Inflammatory macrophage treated with lipopolysaccharide for 4 hours (primary cell): ENCODE data around the gene SEM1.
"Not testable (repeated sequence)": the region's sequence is repeated elsewhere in the genome, so short reads cannot be mapped to it uniquely, and the experiment has no call there.

Experiments used
- DNase-seq: peaks from one replicate; pipeline ENCODE4 v3.0.0-alpha.2; 2020

The SEM1 gene

DNA sequence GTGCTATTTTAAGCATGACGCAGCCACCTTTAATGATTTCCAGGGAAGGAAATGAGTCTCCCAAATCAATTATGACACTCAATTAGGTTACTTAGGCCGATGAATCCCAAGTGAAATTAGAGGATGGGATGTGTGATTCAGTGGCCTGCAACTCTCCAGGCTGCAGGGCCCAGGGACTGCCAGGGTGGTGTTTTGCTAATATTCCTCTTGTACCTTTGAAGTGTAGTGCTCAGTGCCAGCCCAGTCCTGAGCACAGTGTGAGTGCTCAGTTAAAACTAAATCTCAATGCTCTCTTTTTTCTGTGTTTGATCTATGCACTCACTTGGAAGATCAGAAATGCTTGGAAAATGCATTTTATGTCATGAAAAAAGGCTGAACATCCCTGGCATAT, 51.6 kb downstream of the SEM1 start:
- no peak for DNase-seq

DNA sequence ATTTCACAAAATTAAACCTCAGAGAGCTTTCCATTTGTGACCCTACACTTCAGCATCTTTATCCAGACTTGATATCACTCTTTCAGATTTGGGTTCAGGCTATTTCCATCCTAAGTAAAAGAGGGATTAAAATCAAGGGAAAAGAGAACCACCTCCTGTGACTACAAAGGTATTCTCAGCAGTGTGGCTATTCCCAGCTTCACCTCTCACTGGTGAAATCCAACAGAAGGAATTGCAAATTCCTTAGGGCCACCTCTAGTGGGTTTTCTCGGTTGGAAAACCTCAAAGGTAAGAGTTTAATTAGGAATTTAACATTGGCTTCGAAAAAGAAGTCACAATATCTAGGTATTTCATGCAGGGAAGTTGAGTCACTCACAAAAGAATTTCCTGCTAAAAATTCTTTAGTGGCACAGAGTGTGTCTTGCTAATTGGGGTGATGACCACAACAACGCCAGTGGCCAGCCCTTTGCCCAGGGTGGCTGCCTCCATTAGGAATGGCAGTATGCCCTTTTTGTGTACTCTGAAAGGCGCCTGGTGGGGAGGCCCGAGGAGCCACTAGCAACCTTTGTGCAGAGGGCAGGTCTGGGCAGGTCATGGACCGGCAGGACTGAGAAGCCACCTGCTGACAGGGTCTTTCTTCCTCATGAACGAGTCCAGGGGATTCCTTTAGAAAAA, 52.2 kb downstream of the SEM1 start:
- DNase-seq = no peak

DNA sequence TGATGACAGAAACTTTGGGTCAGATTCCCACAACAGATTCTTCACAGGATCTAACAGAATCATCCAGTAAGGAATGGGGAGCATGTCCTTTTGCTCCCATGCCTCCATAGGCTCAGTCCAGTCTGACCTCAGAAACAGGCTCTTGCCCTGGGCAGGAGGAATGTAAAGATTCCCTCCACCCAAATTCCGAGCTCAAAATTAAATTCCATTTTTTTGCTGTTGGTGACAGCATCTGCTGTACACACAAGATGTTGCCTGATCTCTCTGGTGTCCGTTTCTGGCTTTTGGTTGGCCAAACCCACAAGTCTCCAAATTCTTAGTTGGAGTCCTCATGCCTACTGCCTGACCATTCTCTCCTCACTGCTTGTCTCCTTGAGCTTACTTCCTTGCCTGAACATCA, 53.7 kb downstream of the SEM1 start:
- DNase-seq = no peak

DNA sequence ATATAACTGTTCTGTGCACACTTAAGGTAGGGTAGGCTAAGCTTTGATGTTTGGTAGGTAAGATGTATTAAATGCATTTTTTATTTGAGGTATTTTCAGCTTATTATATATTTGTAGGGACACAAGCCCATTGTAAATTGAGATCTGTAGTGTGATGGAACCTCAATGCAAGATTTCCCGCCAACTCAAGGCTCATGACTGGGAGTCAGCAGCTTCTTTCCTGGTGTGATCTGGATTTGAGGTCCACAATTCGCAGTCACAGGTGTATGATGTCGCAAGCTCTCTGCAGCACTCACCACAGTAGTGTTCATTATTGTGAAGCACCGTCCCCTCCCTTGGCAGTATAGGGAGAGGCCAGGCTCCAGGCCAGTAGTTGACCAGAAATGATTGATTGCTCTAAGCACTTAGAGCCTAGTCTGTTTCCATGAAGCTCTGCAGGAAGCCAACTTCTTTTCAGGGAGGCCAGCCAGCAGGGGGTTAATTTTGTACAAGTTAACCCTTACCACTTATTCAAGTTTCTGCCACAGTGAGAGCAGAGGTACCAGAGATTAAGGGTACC, 54.9 kb downstream of the SEM1 start:
- DNase-seq = no peak

DNA sequence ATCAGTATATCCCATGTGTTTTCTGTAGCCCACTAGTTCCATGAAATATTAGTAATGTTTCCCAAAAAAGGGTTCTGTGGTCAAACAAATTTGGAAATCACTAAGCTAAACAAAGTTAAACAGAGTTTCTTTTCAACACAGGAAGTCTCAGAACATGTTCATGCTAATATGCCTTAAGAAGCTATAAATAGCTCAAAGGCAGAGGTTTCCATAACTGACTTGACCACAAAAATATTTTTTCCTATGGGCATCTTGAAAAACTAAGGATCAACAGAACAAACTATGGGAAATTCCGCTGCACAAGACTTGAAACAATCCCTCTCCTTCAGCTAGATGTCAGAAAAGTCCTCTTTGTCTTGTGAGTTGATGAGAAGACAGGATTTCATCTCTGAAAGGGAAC, 59.7 kb downstream of the SEM1 start:
- DNase-seq = no peak

DNA sequence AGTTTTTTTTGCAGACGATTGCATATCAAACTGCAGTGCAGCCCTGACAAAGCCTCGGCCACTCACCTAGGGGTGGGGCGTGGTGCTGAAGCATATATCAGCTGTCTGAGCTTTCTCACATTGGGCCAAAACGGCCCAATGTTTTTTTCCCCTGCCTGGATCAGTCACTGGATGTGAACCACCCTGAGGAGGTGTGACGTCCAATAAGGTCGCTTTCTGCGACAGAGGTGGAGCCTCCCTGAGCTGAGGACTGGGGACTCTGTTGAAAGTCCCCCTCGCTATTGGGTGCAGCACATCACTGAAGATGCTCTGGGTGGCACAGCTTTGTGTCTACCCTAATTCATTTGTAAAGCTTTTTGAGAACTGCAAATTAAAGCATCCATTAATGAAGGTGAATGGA, 60.9 kb downstream of the SEM1 start:
- no peak for DNase-seq

DNA sequence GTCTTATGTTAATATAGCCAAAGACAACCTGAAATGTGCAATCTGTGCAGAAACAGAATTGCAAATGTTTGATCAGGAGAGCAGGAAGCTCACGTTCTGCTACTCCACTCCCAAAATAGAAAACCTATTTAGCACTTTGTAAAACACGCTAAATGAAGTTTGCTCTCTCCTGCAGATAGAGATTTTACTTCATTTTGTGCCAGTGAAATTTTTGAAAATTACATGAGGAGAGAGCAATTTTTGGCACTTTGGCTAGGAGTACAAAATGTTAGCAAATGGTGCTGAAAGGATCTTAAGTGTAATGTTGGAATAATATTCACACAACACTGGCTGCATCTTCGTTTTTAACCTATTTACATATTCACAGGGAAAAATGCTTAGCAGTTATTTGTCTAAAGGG, 61.9 kb downstream of the SEM1 start:
- no peak for DNase-seq

DNA sequence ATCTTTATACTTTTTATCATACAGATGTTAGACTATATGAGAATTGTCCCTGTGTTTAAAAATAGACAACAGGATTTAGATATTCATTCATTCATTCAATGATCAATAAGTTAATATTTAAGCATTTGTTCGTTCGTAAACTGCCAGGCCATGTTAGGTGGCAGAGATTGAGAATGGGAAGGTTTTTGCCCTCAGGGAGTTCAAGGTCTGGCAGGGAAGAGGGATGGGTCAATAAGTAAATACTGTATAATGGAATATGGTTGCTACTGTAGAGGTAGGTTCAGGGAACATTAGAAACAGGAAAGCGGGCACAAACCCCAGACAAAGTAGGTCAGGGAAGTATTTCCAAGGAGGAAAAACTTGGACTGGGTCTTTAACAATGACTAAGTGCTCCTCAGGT, 64.6 kb downstream of the SEM1 start:
- DNase-seq = no peak

DNA sequence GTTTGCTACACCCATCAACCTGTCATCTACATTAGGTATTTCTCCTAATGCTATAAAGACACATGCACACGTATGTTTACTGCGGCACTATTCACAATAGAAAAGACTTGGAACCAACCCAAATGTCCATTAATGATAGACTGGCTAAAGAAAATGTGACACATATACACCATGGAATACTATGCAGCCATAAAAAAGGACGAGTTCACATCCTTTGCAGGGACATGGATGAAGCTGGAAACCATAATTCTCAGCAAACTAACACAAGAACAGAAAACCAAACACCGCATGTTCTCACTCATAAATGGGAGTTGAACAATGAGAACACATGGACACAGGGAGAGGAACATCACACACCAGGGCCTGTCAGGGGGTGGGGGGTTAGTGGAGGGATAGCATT, 66.2 kb downstream of the SEM1 start:
- DNase-seq = not testable (repeated sequence)

DNA sequence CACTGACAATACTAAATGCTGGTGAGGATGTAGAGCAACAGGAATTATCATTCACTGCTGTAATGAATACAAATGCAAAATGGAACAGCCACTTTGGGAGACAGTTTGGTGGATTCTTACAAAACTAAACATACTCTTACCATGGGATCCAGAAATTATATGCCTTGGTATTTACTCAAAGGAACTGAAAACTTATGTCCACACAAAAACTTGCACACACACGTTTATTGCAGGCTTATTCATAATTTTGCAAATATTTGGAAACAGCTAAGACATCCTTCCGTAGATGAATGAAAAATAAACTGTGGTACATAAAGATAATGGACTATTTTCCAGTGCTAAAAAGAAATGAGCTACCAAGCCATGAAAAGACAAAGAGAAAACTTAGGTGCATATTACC, 69.6 kb downstream of the SEM1 start:
- no peak for DNase-seq
